ENCODE measurements around the gene PGAP1. TPM values are rescaled to one million over a fixed set of nuclear protein-coding genes. Genes with fewer than 3 reads are reported as not detected.

PGAP1 gene
- total and polyA plus RNA-seq, 2 of the 8 experiments (the other 6 are each of a cell fraction or from before 2014, with no cell fraction given): 8.3 to 24.1 TPM

GRCh38 chr2:196845371-196845770, 81.1 kb downstream of the PGAP1 start:
- no peaks in the 10 kb centered on the region for H4K20me1 ChIP-seq (replicated peaks in 1 of 2; ENCODE audit: control insufficient read depth in 1 of 2, insufficient read depth in 2 of 2, low read length in 2 of 2)
- DNase-seq (ENCODE audit: low read depth in 1 of 2, low spot score in 2 of 2) (no peak), FAIRE-seq (no peak)
- no peaks in the 10 kb centered on the region for H3K79me2 ChIP-seq (ENCODE audit: control insufficient read depth in 1 of 2, insufficient read depth in 2 of 2, low read length in 2 of 2)
- no peak overlapping the region for H3K4me3 ChIP-seq (ENCODE audit: extremely low read depth in 1 of 4, insufficient read depth in 2 of 4, low read depth in 3 of 4, low read length in 4 of 4)
- WGBS, 2 experiments (ENCODE audit: extremely low coverage in 1 of 2, insufficient coverage in 1 of 2, insufficient read length in 1 of 2, insufficient replicate concordance in 2 of 2, low coverage in 1 of 2, low lambda C conversion rate in 2 of 2, missing lambda C conversion rate in 1 of 2): 88% methylated on average over 3 of the region's 3 CpGs; no CpG with 5 or more reads in 1 of the 2 experiments
- H4K8ac ChIP-seq (ENCODE audit: extremely low read depth, insufficient read depth, low read length): no peak overlapping the region
- TF ChIP-seq CBX8 (IDR thresholded peaks at IDR 0.05; ENCODE audit: borderline replicate concordance, low read depth, low read length) (no peak), RBBP5 (IDR thresholded peaks at IDR 0.05; ENCODE audit: borderline replicate concordance, low read depth, low read length) (no peak), NRF1 (IDR thresholded peaks at IDR 0.05; ENCODE audit: low read depth, low read length) (no peak), JUND (IDR thresholded peaks at IDR 0.05; ENCODE audit: low read length) (no peak), SUZ12 (IDR thresholded peaks at IDR 0.05; ENCODE audit: low read length) (no peak), TEAD4 (IDR thresholded peaks at IDR 0.05; ENCODE audit: low read depth, low read length) (no peak), GTF2F1 (IDR thresholded peaks at IDR 0.05; ENCODE audit: borderline replicate concordance, low read depth, low read length) (no peak), MAFK (IDR thresholded peaks at IDR 0.05; ENCODE audit: low read depth, low read length) (no peak), GABPA (IDR thresholded peaks at IDR 0.05; ENCODE audit: borderline replicate concordance, insufficient read depth, low read length) (no peak), CEBPB (IDR thresholded peaks at IDR 0.05; ENCODE audit: low read depth, low read length) (no peak), BACH1 (IDR thresholded peaks at IDR 0.05; ENCODE audit: low read length) (no peak), EZH2 (IDR thresholded peaks at IDR 0.05; ENCODE audit: low read depth, low read length, severe bottlenecking) (no peak), SP4 (IDR thresholded peaks at IDR 0.05; ENCODE audit: low read length) (no peak), SIN3A (conservative IDR thresholded peaks at IDR 0.05 in 1 of 2, IDR thresholded peaks at IDR 0.05 in 1 of 2; ENCODE audit: low read depth in 1 of 2, low read length in 2 of 2) (no peak), RXRA (IDR thresholded peaks at IDR 0.05; ENCODE audit: insufficient read depth, low read depth, low read length) (no peak), SRF (IDR thresholded peaks at IDR 0.05; ENCODE audit: low read depth, low read length) (no peak)
- H2BK20ac ChIP-seq (ENCODE audit: low read length): no peak overlapping the region
- no peak overlapping the region for H3K4me2 ChIP-seq (ENCODE audit: insufficient read depth in 1 of 2, low read depth in 2 of 2, low read length in 2 of 2)
- H3K56ac ChIP-seq (replicated peaks; ENCODE audit: insufficient read length, low read depth, low read length): no peak overlapping the region
- H2BK12ac ChIP-seq (ENCODE audit: low read depth, low read length): no peak overlapping the region
- H2AFZ ChIP-seq (ENCODE audit: low read length): no peak overlapping the region
- no peaks in the 10 kb centered on the region for H3K27me3 ChIP-seq (replicated peaks in 1 of 4; ENCODE audit: control insufficient read depth in 3 of 4, extremely low read depth in 1 of 4, insufficient read depth in 3 of 4, low read length in 3 of 4)
- no peak overlapping the region for H3K9ac ChIP-seq (replicated peaks in 1 of 4; ENCODE audit: extremely low read depth in 1 of 4, low read depth in 3 of 4, low read length in 3 of 4)
- no peak overlapping the region for H4K91ac ChIP-seq (replicated peaks; ENCODE audit: insufficient read length, low read length)
- no peak overlapping the region for H3K27ac ChIP-seq (ENCODE audit: low read depth, low read length)
- H3K9me3 ChIP-seq (ENCODE audit: insufficient read depth in 2 of 2, low read depth in 1 of 2, low read length in 1 of 2): no peaks in the 10 kb centered on the region
- H3K4ac ChIP-seq (replicated peaks; ENCODE audit: insufficient read length, low read depth, low read length): no peak overlapping the region
- peaks cover 0 to 46% (median 6%) of the 10 kb centered on the region in 4 experiments; a peak in 7 of 8 replicates for H3K36me3 ChIP-seq (ENCODE audit: control insufficient read depth in 2 of 4, insufficient read depth in 4 of 4, low read length in 3 of 4)
- no peak overlapping the region for H4K5ac ChIP-seq (ENCODE audit: insufficient read length, low read depth, low read length)
- H3K23me2 ChIP-seq (ENCODE audit: low read depth, low read length): no peaks in the 10 kb centered on the region; the same call in 1 of the 2 replicates
- no peak overlapping the region for H2BK120ac ChIP-seq (replicated peaks; ENCODE audit: low read depth, low read length)
- H3K14ac ChIP-seq (ENCODE audit: insufficient read length): no peak overlapping the region
- ChIA-PET POLR2A (ENCODE audit: partially characterized antibody) (interaction anchor here (1.2 kb wide), 1 partner anchor 9 kb away, joined by 4 read pairs; no protein-coding TSS in a partner anchor), CTCF (ENCODE audit: partially characterized antibody) (no interaction called here)
- H3K79me1 ChIP-seq (ENCODE audit: low read depth, low read length): no peaks in the 10 kb centered on the region
- H2BK5ac ChIP-seq (ENCODE audit: low read depth, low read length): no peak overlapping the region
- H3K23ac ChIP-seq (ENCODE audit: insufficient read length): no peak overlapping the region
- H2BK15ac ChIP-seq (ENCODE audit: low read length): no peak overlapping the region
- H3K4me1 ChIP-seq (replicated peaks in 1 of 4; ENCODE audit: control insufficient read depth in 3 of 4, insufficient read depth in 4 of 4, low read length in 3 of 4): no peaks in the 10 kb centered on the region
- no peak overlapping the region for H3K18ac ChIP-seq (ENCODE audit: extremely low read depth, low read length)
- no peak overlapping the region for H2AK5ac ChIP-seq (ENCODE audit: low read depth, low read length)

All from H1 (cell line).